OCI-LY3 (cell line): ENCODE measurements around the gene MED13L.

Source experiments
- H2AFZ ChIP-seq: fragments of 200-600, 300-600 bp; shearing (Covaris generic); 2 replicates; pipeline ENCODE4 v1.6.0; 2014; ENCODE audit warnings: antibody characterized with exemption, low read depth, low read length
- H3K27ac ChIP-seq: fragments of 200-600, 300-600 bp; sonication (generic); 2 replicates; pipeline ENCODE4 v1.5.1; 2014; ENCODE audit warnings: mild to moderate bottlenecking, low read length, moderate library complexity, mixed read lengths
- H3K27me3 ChIP-seq: fragments of 200-600, 300-600 bp; sonication (generic); 2 replicates; pipeline ENCODE4 v1.6.1; 2014; ENCODE audit warnings: low read depth, low read length, mixed read lengths
- H3K36me3 ChIP-seq: fragments of 200-600, 300-600 bp; sonication (generic); replicated peaks from 2 replicates; pipeline ENCODE3; 2014; ENCODE audit warnings: low read depth, low read length, mixed read lengths
- H3K4me1 ChIP-seq: fragments of 300-600, 200-600 bp; sonication (generic); 2 replicates; pipeline ENCODE4 v1.6.1; 2014; ENCODE audit warnings: low read length, mixed read lengths
- H3K4me2 ChIP-seq: fragments of 200-600, 300-600 bp; sonication (generic); 2 replicates; pipeline ENCODE4 v1.6.1; 2014; ENCODE audit warnings: low read length, mixed read lengths
- H3K4me3 ChIP-seq: fragments of 300-600, 200-600 bp; sonication (generic); 2 replicates; pipeline ENCODE4 v1.5.1; 2014; ENCODE audit warnings: antibody characterized with exemption, mild to moderate bottlenecking, low read length, moderate library complexity
- H3K79me2 ChIP-seq: fragments of 300-600, 200-600 bp; shearing (Covaris generic); 2 replicates; pipeline ENCODE4 v1.6.1; 2014; ENCODE audit warnings: mild to moderate bottlenecking, low read length, mixed read lengths
- H3K9ac ChIP-seq: fragments of 300-600, 200-600 bp; shearing (Covaris generic); 2 replicates; pipeline ENCODE4 v1.6.0; 2014; ENCODE audit warnings: mild to moderate bottlenecking, low read length, moderate library complexity
- H3K9me3 ChIP-seq: fragments of 200-600, 300-600 bp; shearing (Covaris generic); 2 replicates; pipeline ENCODE4 v1.6.1; 2014; ENCODE audit warnings: low read length, mixed read lengths; ENCODE audit not compliant: insufficient read depth
- H4K20me1 ChIP-seq: fragments of 200-600, 300-600 bp; sonication (generic); 2 replicates; pipeline ENCODE4 v1.6.1; 2016; ENCODE audit warnings: low read length, mixed read lengths; ENCODE audit not compliant: insufficient read depth
- EZH2phosphoT487 ChIP-seq: fragments of 200-600 bp; shearing (Covaris generic); IDR thresholded peaks from 2 replicates; pipeline ENCODE4 v1.6.1; 2018; ENCODE audit warnings: antibody characterized with exemption, mixed run types, low read depth
- TF ChIP-seq, protein P1 (sequence below): fragments of 200-600, 300-600 bp; sonication (generic); IDR thresholded peaks from 2 replicates; pipeline ENCODE4 v1.5.1; 2014; ENCODE audit warnings: antibody characterized with exemption, low read length, low read depth

MED13L gene

GRCh38 chr12:116200812-116201211 lies 76.7 kb downstream of the MED13L start:
- H3K4me2 ChIP-seq, result no peak overlapping the region
- no peak overlapping the region for H3K9ac ChIP-seq
- no peak overlapping the region for H2AFZ ChIP-seq
- H3K79me2 ChIP-seq, result peaks cover 84% of the 10 kb centered on the region
- no peaks in the 10 kb centered on the region for H4K20me1 ChIP-seq
- TF ChIP-seq, protein P1, sequence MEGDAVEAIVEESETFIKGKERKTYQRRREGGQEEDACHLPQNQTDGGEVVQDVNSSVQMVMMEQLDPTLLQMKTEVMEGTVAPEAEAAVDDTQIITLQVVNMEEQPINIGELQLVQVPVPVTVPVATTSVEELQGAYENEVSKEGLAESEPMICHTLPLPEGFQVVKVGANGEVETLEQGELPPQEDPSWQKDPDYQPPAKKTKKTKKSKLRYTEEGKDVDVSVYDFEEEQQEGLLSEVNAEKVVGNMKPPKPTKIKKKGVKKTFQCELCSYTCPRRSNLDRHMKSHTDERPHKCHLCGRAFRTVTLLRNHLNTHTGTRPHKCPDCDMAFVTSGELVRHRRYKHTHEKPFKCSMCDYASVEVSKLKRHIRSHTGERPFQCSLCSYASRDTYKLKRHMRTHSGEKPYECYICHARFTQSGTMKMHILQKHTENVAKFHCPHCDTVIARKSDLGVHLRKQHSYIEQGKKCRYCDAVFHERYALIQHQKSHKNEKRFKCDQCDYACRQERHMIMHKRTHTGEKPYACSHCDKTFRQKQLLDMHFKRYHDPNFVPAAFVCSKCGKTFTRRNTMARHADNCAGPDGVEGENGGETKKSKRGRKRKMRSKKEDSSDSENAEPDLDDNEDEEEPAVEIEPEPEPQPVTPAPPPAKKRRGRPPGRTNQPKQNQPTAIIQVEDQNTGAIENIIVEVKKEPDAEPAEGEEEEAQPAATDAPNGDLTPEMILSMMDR, result no peak
- TF ChIP-seq EZH2phosphoT487, result no peak
- H3K27ac ChIP-seq, result no peak overlapping the region
- H3K9me3 ChIP-seq, result no peaks in the 10 kb centered on the region
- no peaks in the 10 kb centered on the region for H3K27me3 ChIP-seq
- H3K4me3 ChIP-seq, result no peak overlapping the region
- no peaks in the 10 kb centered on the region for H3K36me3 ChIP-seq
- peaks cover 40% of the 10 kb centered on the region for H3K4me1 ChIP-seq

DNA sequence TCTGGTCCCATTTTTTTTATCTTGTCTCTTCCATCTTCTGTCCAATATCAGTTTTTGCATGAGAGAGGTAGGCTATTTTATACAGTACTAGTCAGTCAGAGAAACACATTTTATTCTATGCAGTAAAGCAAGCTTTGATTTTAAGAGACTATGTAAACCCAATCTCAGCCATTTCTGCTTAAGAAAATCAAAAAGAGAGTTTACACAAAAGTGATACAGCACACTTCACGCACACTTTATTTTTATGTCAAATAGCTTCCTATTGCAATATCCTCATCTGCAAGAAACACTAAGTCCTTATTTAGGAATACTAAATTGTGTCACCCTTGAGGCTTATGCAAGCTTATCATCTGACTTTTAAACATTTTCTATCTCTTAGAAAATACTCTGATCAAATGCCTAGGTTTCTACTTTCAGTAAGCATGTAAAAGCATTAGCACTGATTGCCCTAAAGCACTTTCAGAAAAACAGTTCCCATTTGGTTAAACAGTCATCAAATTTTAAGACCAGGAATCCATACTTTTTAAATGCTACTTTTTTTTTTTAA lies 78.3 kb downstream of the MED13L start:
- no peak overlapping the region for H3K4me3 ChIP-seq
- no peaks in the 10 kb centered on the region for H3K9me3 ChIP-seq
- H3K4me1 ChIP-seq, result peaks cover 53% of the 10 kb centered on the region
- H2AFZ ChIP-seq, result no peak overlapping the region
- H3K9ac ChIP-seq, result no peak overlapping the region
- H3K4me2 ChIP-seq, result peak overlapping the region; percentile 81; the same call in 1 of the 2 replicates
- TF ChIP-seq, protein P1, result no peak
- TF ChIP-seq EZH2phosphoT487, result no peak
- no peak overlapping the region for H3K27ac ChIP-seq
- H3K36me3 ChIP-seq, result no peaks in the 10 kb centered on the region
- H3K79me2 ChIP-seq, result peaks cover 75% of the 10 kb centered on the region
- H3K27me3 ChIP-seq, result no peaks in the 10 kb centered on the region
- no peaks in the 10 kb centered on the region for H4K20me1 ChIP-seq

DNA sequence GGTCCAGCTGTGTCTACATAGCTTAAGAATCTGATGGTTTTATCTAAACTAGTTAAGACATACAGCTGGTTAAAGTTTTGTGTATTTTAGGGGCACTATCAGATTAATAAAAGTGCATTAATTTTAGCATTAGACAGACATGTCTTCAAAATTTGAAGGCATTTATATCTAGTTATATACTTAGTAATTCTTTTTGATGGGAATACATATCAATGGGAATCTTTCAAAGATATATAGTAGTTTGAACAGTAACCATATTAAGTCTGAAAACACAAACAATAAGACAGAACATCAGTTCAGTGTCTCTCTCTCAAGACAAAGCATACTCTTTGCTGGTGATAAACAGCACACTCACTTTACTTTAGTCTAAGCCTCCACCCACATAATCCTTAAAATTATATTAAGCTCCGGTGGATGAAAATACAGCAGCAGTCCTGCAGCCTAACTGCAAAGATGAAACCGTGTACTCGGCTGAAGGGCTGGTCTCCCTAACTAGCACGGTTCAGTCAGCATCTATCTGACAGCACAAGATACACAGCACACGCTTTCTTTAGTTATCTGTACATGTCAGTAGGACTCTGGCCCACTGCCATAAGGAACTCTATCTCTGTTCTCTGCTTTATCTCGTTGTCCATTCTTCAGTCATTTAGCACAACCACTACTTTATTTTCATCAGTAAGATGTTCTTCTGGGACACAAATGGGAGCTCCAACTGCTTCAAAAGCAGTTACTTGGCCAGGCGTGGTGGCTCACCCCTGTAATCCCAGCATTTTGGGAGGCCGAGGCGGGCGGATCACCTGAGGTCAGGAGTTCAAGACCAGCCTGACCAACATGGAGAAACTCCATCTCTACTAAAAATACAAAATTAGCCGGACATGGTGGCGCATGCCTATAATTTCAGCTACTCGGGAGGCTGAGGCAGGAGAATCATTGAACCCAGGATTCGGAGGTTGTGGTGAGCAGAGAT lies 80.5 kb downstream of the MED13L start:
- peak overlapping the region; percentile 81 for H3K4me2 ChIP-seq

GRCh38 chr12:116196226-116196625 lies 81.3 kb downstream of the MED13L start:
- Histone ChIP-seq H2AFZ (no peak overlapping the region), H3K4me3 (peak overlapping the region; percentile 75), H3K79me2 (peaks cover 83% of the 10 kb centered on the region), H4K20me1 (no peaks in the 10 kb centered on the region), H3K27ac (peak overlapping the region; percentile 96), H3K4me1 (peaks cover 72% of the 10 kb centered on the region), H3K27me3 (no peaks in the 10 kb centered on the region), H3K4me2 (peak overlapping the region; percentile 81), H3K9me3 (no peaks in the 10 kb centered on the region), H3K9ac (peak overlapping the region; percentile 87), H3K36me3 (no peaks in the 10 kb centered on the region)
- TF ChIP-seq EZH2phosphoT487, result no peak
- TF ChIP-seq, protein P1, result no peak

More for the DNA sequence above, 80.5 kb downstream of the MED13L start:
- no peaks in the 10 kb centered on the region for H3K9me3 ChIP-seq
- peaks cover 83% of the 10 kb centered on the region for H3K79me2 ChIP-seq
- H2AFZ ChIP-seq, result no peak overlapping the region
- no peaks in the 10 kb centered on the region for H3K36me3 ChIP-seq
- TF ChIP-seq, protein P1, result no peak
- no peaks in the 10 kb centered on the region for H3K27me3 ChIP-seq
- no peaks in the 10 kb centered on the region for H4K20me1 ChIP-seq
- peak overlapping the region; percentile 87 for H3K9ac ChIP-seq
- H3K27ac ChIP-seq, result peak overlapping the region; percentile 96
- H3K4me1 ChIP-seq, result peaks cover 67% of the 10 kb centered on the region
- peak overlapping the region; percentile 75 for H3K4me3 ChIP-seq
